Measurements from ENCODE around the gene TNFRSF6B.

DNA sequence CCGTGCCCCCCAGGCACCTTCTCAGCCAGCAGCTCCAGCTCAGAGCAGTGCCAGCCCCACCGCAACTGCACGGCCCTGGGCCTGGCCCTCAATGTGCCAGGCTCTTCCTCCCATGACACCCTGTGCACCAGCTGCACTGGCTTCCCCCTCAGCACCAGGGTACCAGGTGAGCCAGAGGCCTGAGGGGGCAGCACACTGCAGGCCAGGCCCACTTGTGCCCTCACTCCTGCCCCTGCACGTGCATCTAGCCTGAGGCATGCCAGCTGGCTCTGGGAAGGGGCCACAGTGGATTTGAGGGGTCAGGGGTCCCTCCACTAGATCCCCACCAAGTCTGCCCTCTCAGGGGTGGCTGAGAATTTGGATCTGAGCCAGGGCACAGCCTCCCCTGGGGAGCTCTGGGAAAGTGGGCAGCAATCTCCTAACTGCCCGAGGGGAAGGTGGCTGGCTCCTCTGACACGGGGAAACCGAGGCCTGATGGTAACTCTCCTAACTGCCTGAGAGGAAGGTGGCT is 960 bp downstream of the TNFRSF6B start:
- TF ChIP-seq, protein P1, sequence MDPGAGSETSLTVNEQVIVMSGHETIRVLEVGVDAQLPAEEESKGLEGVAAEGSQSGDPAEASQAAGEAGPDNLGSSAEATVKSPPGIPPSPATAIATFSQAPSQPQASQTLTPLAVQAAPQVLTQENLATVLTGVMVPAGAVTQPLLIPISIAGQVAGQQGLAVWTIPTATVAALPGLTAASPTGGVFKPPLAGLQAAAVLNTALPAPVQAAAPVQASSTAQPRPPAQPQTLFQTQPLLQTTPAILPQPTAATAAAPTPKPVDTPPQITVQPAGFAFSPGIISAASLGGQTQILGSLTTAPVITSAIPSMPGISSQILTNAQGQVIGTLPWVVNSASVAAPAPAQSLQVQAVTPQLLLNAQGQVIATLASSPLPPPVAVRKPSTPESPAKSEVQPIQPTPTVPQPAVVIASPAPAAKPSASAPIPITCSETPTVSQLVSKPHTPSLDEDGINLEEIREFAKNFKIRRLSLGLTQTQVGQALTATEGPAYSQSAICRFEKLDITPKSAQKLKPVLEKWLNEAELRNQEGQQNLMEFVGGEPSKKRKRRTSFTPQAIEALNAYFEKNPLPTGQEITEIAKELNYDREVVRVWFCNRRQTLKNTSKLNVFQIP (CRISPR knock-in tag; IDR thresholded peaks at IDR 0.05; ENCODE audit: borderline replicate concordance, low read depth), result no peak
- no peak for TF ChIP-seq ZFP3 (CRISPR knock-in tag; IDR thresholded peaks at IDR 0.05)
- no peak for TF ChIP-seq BACH2 (CRISPR knock-in tag; IDR thresholded peaks at IDR 0.05; ENCODE audit: borderline replicate concordance)
- TF ChIP-seq ARNTL (CRISPR knock-in tag; IDR thresholded peaks at IDR 0.05; ENCODE audit: borderline replicate concordance, low read depth), result no peak
- TF ChIP-seq, protein P2, sequence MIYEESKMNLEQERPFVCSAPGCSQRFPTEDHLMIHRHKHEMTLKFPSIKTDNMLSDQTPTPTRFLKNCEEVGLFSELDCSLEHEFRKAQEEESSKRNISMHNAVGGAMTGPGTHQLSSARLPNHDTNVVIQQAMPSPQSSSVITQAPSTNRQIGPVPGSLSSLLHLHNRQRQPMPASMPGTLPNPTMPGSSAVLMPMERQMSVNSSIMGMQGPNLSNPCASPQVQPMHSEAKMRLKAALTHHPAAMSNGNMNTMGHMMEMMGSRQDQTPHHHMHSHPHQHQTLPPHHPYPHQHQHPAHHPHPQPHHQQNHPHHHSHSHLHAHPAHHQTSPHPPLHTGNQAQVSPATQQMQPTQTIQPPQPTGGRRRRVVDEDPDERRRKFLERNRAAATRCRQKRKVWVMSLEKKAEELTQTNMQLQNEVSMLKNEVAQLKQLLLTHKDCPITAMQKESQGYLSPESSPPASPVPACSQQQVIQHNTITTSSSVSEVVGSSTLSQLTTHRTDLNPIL (CRISPR knock-in tag; IDR thresholded peaks at IDR 0.05; ENCODE audit: low read depth), result no peak
- TF ChIP-seq ZFP30 (CRISPR knock-in tag; IDR thresholded peaks at IDR 0.05), result no peak
- TF ChIP-seq SNAI2 (CRISPR knock-in tag; IDR thresholded peaks at IDR 0.05), result no peak
- TF ChIP-seq, protein P3, sequence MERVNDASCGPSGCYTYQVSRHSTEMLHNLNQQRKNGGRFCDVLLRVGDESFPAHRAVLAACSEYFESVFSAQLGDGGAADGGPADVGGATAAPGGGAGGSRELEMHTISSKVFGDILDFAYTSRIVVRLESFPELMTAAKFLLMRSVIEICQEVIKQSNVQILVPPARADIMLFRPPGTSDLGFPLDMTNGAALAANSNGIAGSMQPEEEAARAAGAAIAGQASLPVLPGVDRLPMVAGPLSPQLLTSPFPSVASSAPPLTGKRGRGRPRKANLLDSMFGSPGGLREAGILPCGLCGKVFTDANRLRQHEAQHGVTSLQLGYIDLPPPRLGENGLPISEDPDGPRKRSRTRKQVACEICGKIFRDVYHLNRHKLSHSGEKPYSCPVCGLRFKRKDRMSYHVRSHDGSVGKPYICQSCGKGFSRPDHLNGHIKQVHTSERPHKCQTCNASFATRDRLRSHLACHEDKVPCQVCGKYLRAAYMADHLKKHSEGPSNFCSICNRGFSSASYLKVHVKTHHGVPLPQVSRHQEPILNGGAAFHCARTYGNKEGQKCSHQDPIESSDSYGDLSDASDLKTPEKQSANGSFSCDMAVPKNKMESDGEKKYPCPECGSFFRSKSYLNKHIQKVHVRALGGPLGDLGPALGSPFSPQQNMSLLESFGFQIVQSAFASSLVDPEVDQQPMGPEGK (CRISPR knock-in tag; IDR thresholded peaks at IDR 0.05; ENCODE audit: borderline replicate concordance), result no peak
- TF ChIP-seq ZNF565 (CRISPR knock-in tag; conservative IDR thresholded peaks at IDR 0.05; ENCODE audit: low read depth), result no peak
- no peak for TF ChIP-seq TCF4 (CRISPR knock-in tag; IDR thresholded peaks at IDR 0.05; ENCODE audit: borderline replicate concordance)

Measured in SK-N-SH treated with all-trans-retinoic acid at 6 μM for 48 hours (cell line).